ENCODE results near the gene FRAT1. TPM values are rescaled to one million over a fixed set of nuclear protein-coding genes. Genes with fewer than 3 reads are reported as not detected.

Gene FRAT1
- total RNA-seq, 1 experiment from 2014 or later = 1.7 TPM

- no peak overlapping the region for H2AFZ ChIP-seq (ENCODE audit: low read depth, low read length, poor library complexity, severe bottlenecking)
- H3K4me3 ChIP-seq (replicated peaks in 1 of 2; ENCODE audit: low read depth in 1 of 2, low read length in 2 of 2) = no peak overlapping the region
- no peaks in the 10 kb centered on the region for H3K4me1 ChIP-seq (ENCODE audit: control insufficient read depth in 1 of 2, insufficient read depth in 2 of 2, low read length in 2 of 2)
- no peak for DNase-seq (ENCODE audit: low read depth, low spot score)
- TF ChIP-seq, protein P1, sequence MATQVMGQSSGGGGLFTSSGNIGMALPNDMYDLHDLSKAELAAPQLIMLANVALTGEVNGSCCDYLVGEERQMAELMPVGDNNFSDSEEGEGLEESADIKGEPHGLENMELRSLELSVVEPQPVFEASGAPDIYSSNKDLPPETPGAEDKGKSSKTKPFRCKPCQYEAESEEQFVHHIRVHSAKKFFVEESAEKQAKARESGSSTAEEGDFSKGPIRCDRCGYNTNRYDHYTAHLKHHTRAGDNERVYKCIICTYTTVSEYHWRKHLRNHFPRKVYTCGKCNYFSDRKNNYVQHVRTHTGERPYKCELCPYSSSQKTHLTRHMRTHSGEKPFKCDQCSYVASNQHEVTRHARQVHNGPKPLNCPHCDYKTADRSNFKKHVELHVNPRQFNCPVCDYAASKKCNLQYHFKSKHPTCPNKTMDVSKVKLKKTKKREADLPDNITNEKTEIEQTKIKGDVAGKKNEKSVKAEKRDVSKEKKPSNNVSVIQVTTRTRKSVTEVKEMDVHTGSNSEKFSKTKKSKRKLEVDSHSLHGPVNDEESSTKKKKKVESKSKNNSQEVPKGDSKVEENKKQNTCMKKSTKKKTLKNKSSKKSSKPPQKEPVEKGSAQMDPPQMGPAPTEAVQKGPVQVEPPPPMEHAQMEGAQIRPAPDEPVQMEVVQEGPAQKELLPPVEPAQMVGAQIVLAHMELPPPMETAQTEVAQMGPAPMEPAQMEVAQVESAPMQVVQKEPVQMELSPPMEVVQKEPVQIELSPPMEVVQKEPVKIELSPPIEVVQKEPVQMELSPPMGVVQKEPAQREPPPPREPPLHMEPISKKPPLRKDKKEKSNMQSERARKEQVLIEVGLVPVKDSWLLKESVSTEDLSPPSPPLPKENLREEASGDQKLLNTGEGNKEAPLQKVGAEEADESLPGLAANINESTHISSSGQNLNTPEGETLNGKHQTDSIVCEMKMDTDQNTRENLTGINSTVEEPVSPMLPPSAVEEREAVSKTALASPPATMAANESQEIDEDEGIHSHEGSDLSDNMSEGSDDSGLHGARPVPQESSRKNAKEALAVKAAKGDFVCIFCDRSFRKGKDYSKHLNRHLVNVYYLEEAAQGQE (IDR thresholded peaks at IDR 0.05; ENCODE audit: low read depth) = no peak
- TF ChIP-seq EGR1 (IDR thresholded peaks at IDR 0.05; ENCODE audit: low read depth) (no peak), ZFX (IDR thresholded peaks at IDR 0.05) (no peak), ZBTB33 (IDR thresholded peaks at IDR 0.05; ENCODE audit: extremely low read depth, insufficient replicate concordance, low read length) (no peak), EZH2phosphoT487 (IDR thresholded peaks at IDR 0.05; ENCODE audit: borderline replicate concordance) (no peak), ELF1 (IDR thresholded peaks at IDR 0.05; ENCODE audit: borderline replicate concordance, low read depth) (no peak), SP1 (IDR thresholded peaks at IDR 0.05; ENCODE audit: low read depth) (no peak), JUND (IDR thresholded peaks at IDR 0.05) (no peak), RAD21 (IDR thresholded peaks at IDR 0.05; ENCODE audit: low read depth) (no peak), SIN3A (IDR thresholded peaks at IDR 0.05; ENCODE audit: low read depth) (no peak), MAX (IDR thresholded peaks at IDR 0.05) (no peak), FOSL1 (IDR thresholded peaks at IDR 0.05; ENCODE audit: low read depth) (no peak), TCF7L2 (IDR thresholded peaks at IDR 0.05; ENCODE audit: borderline replicate concordance, extremely low read depth, insufficient read depth, insufficient read length) (no peak), ZNF274 (IDR thresholded peaks at IDR 0.05; ENCODE audit: low read depth, low read length) (no peak), ATF3 (IDR thresholded peaks at IDR 0.05) (no peak), CEBPB (IDR thresholded peaks at IDR 0.05; ENCODE audit: low read depth) (no peak), SRF (IDR thresholded peaks at IDR 0.05; ENCODE audit: low read depth) (no peak)
- TF ChIP-seq, protein P2, sequence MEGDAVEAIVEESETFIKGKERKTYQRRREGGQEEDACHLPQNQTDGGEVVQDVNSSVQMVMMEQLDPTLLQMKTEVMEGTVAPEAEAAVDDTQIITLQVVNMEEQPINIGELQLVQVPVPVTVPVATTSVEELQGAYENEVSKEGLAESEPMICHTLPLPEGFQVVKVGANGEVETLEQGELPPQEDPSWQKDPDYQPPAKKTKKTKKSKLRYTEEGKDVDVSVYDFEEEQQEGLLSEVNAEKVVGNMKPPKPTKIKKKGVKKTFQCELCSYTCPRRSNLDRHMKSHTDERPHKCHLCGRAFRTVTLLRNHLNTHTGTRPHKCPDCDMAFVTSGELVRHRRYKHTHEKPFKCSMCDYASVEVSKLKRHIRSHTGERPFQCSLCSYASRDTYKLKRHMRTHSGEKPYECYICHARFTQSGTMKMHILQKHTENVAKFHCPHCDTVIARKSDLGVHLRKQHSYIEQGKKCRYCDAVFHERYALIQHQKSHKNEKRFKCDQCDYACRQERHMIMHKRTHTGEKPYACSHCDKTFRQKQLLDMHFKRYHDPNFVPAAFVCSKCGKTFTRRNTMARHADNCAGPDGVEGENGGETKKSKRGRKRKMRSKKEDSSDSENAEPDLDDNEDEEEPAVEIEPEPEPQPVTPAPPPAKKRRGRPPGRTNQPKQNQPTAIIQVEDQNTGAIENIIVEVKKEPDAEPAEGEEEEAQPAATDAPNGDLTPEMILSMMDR (IDR thresholded peaks at IDR 0.05 in 2 of 3, conservative IDR thresholded peaks at IDR 0.05 in 1 of 3; ENCODE audit: borderline replicate concordance in 1 of 3, insufficient read depth in 1 of 3, low read depth in 2 of 3, low read length in 2 of 3) = no peak
- ChIA-PET CTCF (interaction anchor here (1.1 kb wide), 1 partner anchor 78 kb away, joined by 3 read pairs; no protein-coding TSS in a partner anchor), RAD21 (ENCODE audit: low non-redundant PET in 1 of 2, low total read pairs in 2 of 2, uncharacterized antibody in 2 of 2, unreplicated experiment in 2 of 2) (no interaction called here), POLR2A (no interaction called here)
- peaks cover 21 to 46% of the 10 kb centered on the region in 2 experiments; a peak in 3 of 4 replicates for H3K36me3 ChIP-seq (ENCODE audit: control insufficient read depth in 1 of 2, insufficient read depth in 2 of 2, low read length in 2 of 2)
- H3K9me2 ChIP-seq (ENCODE audit: insufficient read depth) = no peaks in the 10 kb centered on the region
- no peaks in the 10 kb centered on the region for H3K79me2 ChIP-seq (ENCODE audit: insufficient read depth, low read length)
- BruUV-seq (replicated peaks) = no TSS peak
- no peak overlapping the region for H3K9ac ChIP-seq (ENCODE audit: low read length)
- no peaks in the 10 kb centered on the region for H4K20me1 ChIP-seq (ENCODE audit: insufficient read depth)
- no peaks in the 10 kb centered on the region for H3K27me3 ChIP-seq (ENCODE audit: insufficient read depth, low read length)
- H3K27ac ChIP-seq (ENCODE audit: low read depth, low read length) = no peak overlapping the region
- no peak for ATAC-seq
- H3K9me3 ChIP-seq (ENCODE audit: control insufficient read depth in 1 of 2, insufficient read depth in 1 of 2, low read depth in 1 of 2, low read length in 2 of 2) = no peaks in the 10 kb centered on the region
- intact Hi-C loops (cut with micrococcal nuclease) = loop anchor here (5.0 kb wide), 1 partner anchor 285 kb away; no protein-coding TSS in a partner anchor
- H3K4me2 ChIP-seq (ENCODE audit: low read length) = no peak overlapping the region
Measured at GRCh38 chr10:97356918-97357317, 37.8 kb downstream of the FRAT1 start.

Data from HCT116 (cell line).